ENCODE results near the gene SLC25A33.

SLC25A33 gene

GRCh38 chr1:9590945-9591668, 51.8 kb downstream of the SLC25A33 start:
- no peaks in the 10 kb centered on the region for H3K27me3 ChIP-seq (ENCODE audit: insufficient read depth, low read length)
- no peak overlapping the region for H3K27ac ChIP-seq (ENCODE audit: low read length)
- no peak overlapping the region for H3K4me3 ChIP-seq (ENCODE audit: low read length)
- H3K9me3 ChIP-seq (ENCODE audit: insufficient read depth, low read depth, low read length) = no peaks in the 10 kb centered on the region
- H3K36me3 ChIP-seq (ENCODE audit: insufficient read depth, low read depth, low read length) = no peaks in the 10 kb centered on the region
- peaks cover 23% of the 10 kb centered on the region for H3K4me1 ChIP-seq (ENCODE audit: insufficient read depth, low read length)
- H3K9ac ChIP-seq (ENCODE audit: low read depth, low read length) = no peak overlapping the region

GRCh38 chr1:9591669-9592509, 52.6 kb downstream of the SLC25A33 start:
- no peaks in the 10 kb centered on the region for H3K36me3 ChIP-seq (ENCODE audit: insufficient read depth, low read depth, low read length)
- no peak overlapping the region for H3K4me3 ChIP-seq (ENCODE audit: low read length)
- no peak overlapping the region for H3K9ac ChIP-seq (ENCODE audit: low read depth, low read length)
- no peaks in the 10 kb centered on the region for H3K9me3 ChIP-seq (ENCODE audit: insufficient read depth, low read depth, low read length)
- H3K4me1 ChIP-seq (ENCODE audit: insufficient read depth, low read length) = peaks cover 23% of the 10 kb centered on the region
- H3K27ac ChIP-seq (ENCODE audit: low read length) = no peak overlapping the region
- no peaks in the 10 kb centered on the region for H3K27me3 ChIP-seq (ENCODE audit: insufficient read depth, low read length)

- peaks cover 23% of the 10 kb centered on the region for H3K4me1 ChIP-seq (ENCODE audit: insufficient read depth, low read length)
- H3K9me3 ChIP-seq (ENCODE audit: insufficient read depth, low read depth, low read length) = no peaks in the 10 kb centered on the region
- H3K4me3 ChIP-seq (ENCODE audit: low read length) = no peak overlapping the region
- no peaks in the 10 kb centered on the region for H3K27me3 ChIP-seq (ENCODE audit: insufficient read depth, low read length)
- peaks cover 6% of the 10 kb centered on the region; the same call in 1 of the 2 replicates for H3K36me3 ChIP-seq (ENCODE audit: insufficient read depth, low read depth, low read length)
- H3K27ac ChIP-seq (ENCODE audit: low read length) = no peak overlapping the region
- peak overlapping the region; percentile 37; the same call in 1 of the 2 replicates for H3K9ac ChIP-seq (ENCODE audit: low read depth, low read length)
Observed at GRCh38 chr1:9592510-9593075, 53.3 kb downstream of the SLC25A33 start.

- Histone ChIP-seq H3K4me3 (ENCODE audit: low read length) (no peak overlapping the region), H3K9ac (ENCODE audit: low read depth, low read length) (peak overlapping the region; percentile 37; the same call in 1 of the 2 replicates)
Observed at GRCh38 chr1:9593147-9593491, 53.9 kb downstream of the SLC25A33 start.

GRCh38 chr1:9593492-9594465, 54.5 kb downstream of the SLC25A33 start:
- Histone ChIP-seq H3K4me3 (ENCODE audit: low read length) (no peak overlapping the region), H3K4me1 (ENCODE audit: insufficient read depth, low read length) (peaks cover 23% of the 10 kb centered on the region), H3K36me3 (ENCODE audit: insufficient read depth, low read depth, low read length) (peaks cover 15% of the 10 kb centered on the region), H3K9ac (ENCODE audit: low read depth, low read length) (no peak overlapping the region), H3K27me3 (ENCODE audit: insufficient read depth, low read length) (no peaks in the 10 kb centered on the region), H3K27ac (ENCODE audit: low read length) (no peak overlapping the region), H3K9me3 (ENCODE audit: insufficient read depth, low read depth, low read length) (no peaks in the 10 kb centered on the region)

More at GRCh38 chr1:9593147-9593491, 53.9 kb downstream of the SLC25A33 start:
- peaks cover 23% of the 10 kb centered on the region for H3K4me1 ChIP-seq (ENCODE audit: insufficient read depth, low read length)
- peaks cover 12% of the 10 kb centered on the region for H3K36me3 ChIP-seq (ENCODE audit: insufficient read depth, low read depth, low read length)
- H3K9me3 ChIP-seq (ENCODE audit: insufficient read depth, low read depth, low read length) = no peaks in the 10 kb centered on the region
- H3K27ac ChIP-seq (ENCODE audit: low read length) = no peak overlapping the region
- no peaks in the 10 kb centered on the region for H3K27me3 ChIP-seq (ENCODE audit: insufficient read depth, low read length)

- Histone ChIP-seq H3K27ac (ENCODE audit: low read length) (no peak overlapping the region), H3K4me1 (ENCODE audit: insufficient read depth, low read length) (peaks cover 23% of the 10 kb centered on the region), H3K9ac (ENCODE audit: low read depth, low read length) (no peak overlapping the region), H3K9me3 (ENCODE audit: insufficient read depth, low read depth, low read length) (no peaks in the 10 kb centered on the region), H3K36me3 (ENCODE audit: insufficient read depth, low read depth, low read length) (peaks cover 16% of the 10 kb centered on the region), H3K27me3 (ENCODE audit: insufficient read depth, low read length) (no peaks in the 10 kb centered on the region), H3K4me3 (ENCODE audit: low read length) (no peak overlapping the region)
Observed at GRCh38 chr1:9594471-9595155, 55.3 kb downstream of the SLC25A33 start.

GRCh38 chr1:9595156-9595967, 56.1 kb downstream of the SLC25A33 start:
- Histone ChIP-seq H3K4me3 (ENCODE audit: low read length) (no peak overlapping the region), H3K27ac (ENCODE audit: low read length) (no peak overlapping the region), H3K9ac (ENCODE audit: low read depth, low read length) (no peak overlapping the region), H3K36me3 (ENCODE audit: insufficient read depth, low read depth, low read length) (peaks cover 24% of the 10 kb centered on the region), H3K4me1 (ENCODE audit: insufficient read depth, low read length) (peaks cover 17% of the 10 kb centered on the region), H3K27me3 (ENCODE audit: insufficient read depth, low read length) (no peaks in the 10 kb centered on the region), H3K9me3 (ENCODE audit: insufficient read depth, low read depth, low read length) (no peaks in the 10 kb centered on the region)

GRCh38 chr1:9595968-9596340, 56.7 kb downstream of the SLC25A33 start:
- H3K9ac ChIP-seq (ENCODE audit: low read depth, low read length) = no peak overlapping the region
- H3K9me3 ChIP-seq (ENCODE audit: insufficient read depth, low read depth, low read length) = no peaks in the 10 kb centered on the region
- H3K4me1 ChIP-seq (ENCODE audit: insufficient read depth, low read length) = peaks cover 15% of the 10 kb centered on the region
- H3K36me3 ChIP-seq (ENCODE audit: insufficient read depth, low read depth, low read length) = peaks cover 28% of the 10 kb centered on the region
- no peaks in the 10 kb centered on the region for H3K27me3 ChIP-seq (ENCODE audit: insufficient read depth, low read length)
- H3K4me3 ChIP-seq (ENCODE audit: low read length) = no peak overlapping the region
- H3K27ac ChIP-seq (ENCODE audit: low read length) = no peak overlapping the region

- Histone ChIP-seq H3K4me1 (ENCODE audit: insufficient read depth, low read length) (peaks cover 15% of the 10 kb centered on the region), H3K4me3 (ENCODE audit: low read length) (no peak overlapping the region), H3K9ac (ENCODE audit: low read depth, low read length) (no peak overlapping the region; the same call in 1 of the 2 replicates), H3K27me3 (ENCODE audit: insufficient read depth, low read length) (no peaks in the 10 kb centered on the region), H3K27ac (ENCODE audit: low read length) (no peak overlapping the region), H3K36me3 (ENCODE audit: insufficient read depth, low read depth, low read length) (peaks cover 35% of the 10 kb centered on the region), H3K9me3 (ENCODE audit: insufficient read depth, low read depth, low read length) (no peaks in the 10 kb centered on the region)
Observed at GRCh38 chr1:9596415-9597123, 57.3 kb downstream of the SLC25A33 start.
